Measurements from ENCODE around the gene KHDC1. TPM values are rescaled to one million over a fixed set of nuclear protein-coding genes. Genes with fewer than 3 reads are reported as not detected.
A peak's percentile ranks its signal among the peaks of the same experiment; 100 is the strongest.
"Not testable (repeated sequence)": the region's sequence is repeated elsewhere in the genome, so short reads cannot be mapped to it uniquely, and the experiment has no call there.

The KHDC1 gene
- total and polyA plus RNA-seq, 3 experiments from 2014 or later, result 2.4 to 7.1 (median 6.3) TPM

- no peaks in the 10 kb centered on the region for H3K27me3 Mint-ChIP-seq
- Histone ChIP-seq H3K36me3 (ENCODE audit: insufficient read depth, low read length) (no peaks in the 10 kb centered on the region), H3K4me1 (ENCODE audit: insufficient read depth, low read length) (no peaks in the 10 kb centered on the region), H3K27me3 (ENCODE audit: insufficient read depth, low read length, poor library complexity, severe bottlenecking) (no peaks in the 10 kb centered on the region), H3K27ac (ENCODE audit: low read depth, low read length) (no peak overlapping the region), H3K9me3 (ENCODE audit: low read length) (no peaks in the 10 kb centered on the region), H3K4me3 (ENCODE audit: low read length) (no peak overlapping the region)
- no peak overlapping the region for H3K4me3 Mint-ChIP-seq
- H3K36me3 Mint-ChIP-seq, result peaks cover 0 to 6% (median 0%) of the 10 kb centered on the region in 3 donors
- ChIA-PET CTCF (no interaction called here), POLR2A (no interaction called here)
- peak overlapping the region in 1 of 8 donors; percentile 84 for H3K27ac Mint-ChIP-seq
- DNase-seq, result peak in 1 of 5 donors; percentile 47
- H3K9me3 Mint-ChIP-seq, result no peaks in the 10 kb centered on the region
- H3K4me1 Mint-ChIP-seq, result no peaks in the 10 kb centered on the region
These were observed 36.4 kb upstream of the KHDC1 start for GRCh38 chr6:73299151-73299971.

DNA sequence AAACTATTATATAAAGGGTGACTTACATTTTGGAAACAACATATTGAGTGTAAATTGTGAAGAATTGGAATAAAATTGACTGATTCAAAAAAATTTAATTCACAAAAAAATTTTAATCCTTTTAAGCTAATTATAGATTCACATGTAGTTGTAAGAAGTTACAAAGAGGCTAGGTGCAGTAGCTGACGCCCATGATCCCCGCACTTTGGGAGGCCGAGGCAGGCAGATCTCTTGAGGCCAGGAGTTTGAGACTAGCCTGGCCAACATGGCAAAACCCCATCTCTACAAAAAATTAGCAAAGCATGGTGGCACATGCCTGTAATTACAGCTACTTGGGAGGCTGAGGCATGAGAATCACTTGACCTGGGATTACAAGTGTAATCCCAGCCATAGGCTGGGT lies 30.3 kb upstream of the KHDC1 start:
- Mint-ChIP-seq H3K4me1 (no peaks in the 10 kb centered on the region), H3K27ac (no peak overlapping the region), H3K4me3 (no peak overlapping the region), H3K9me3 (no peaks in the 10 kb centered on the region), H3K27me3 (no peaks in the 10 kb centered on the region), H3K36me3 (peaks cover 0 to 2% (median 0%) of the 10 kb centered on the region in 3 donors)
- POLR2A ChIA-PET, result no interaction called here
- Histone ChIP-seq H3K9me3 (ENCODE audit: low read length) (no peaks in the 10 kb centered on the region), H3K4me3 (ENCODE audit: low read length) (no peak overlapping the region), H3K27me3 (ENCODE audit: insufficient read depth, low read length, poor library complexity, severe bottlenecking) (no peaks in the 10 kb centered on the region), H3K27ac (ENCODE audit: low read depth, low read length) (no peak overlapping the region), H3K4me1 (ENCODE audit: insufficient read depth, low read length) (no peaks in the 10 kb centered on the region), H3K36me3 (ENCODE audit: insufficient read depth, low read length) (no peaks in the 10 kb centered on the region)
- DNase-seq, result no peak
- CTCF ChIA-PET, result interaction anchor here (1.7 kb wide), 1 partner anchor 33 kb away, joined by 4 read pairs; no protein-coding TSS in a partner anchor

- H3K4me1 Mint-ChIP-seq, result no peaks in the 10 kb centered on the region
- Histone ChIP-seq H3K4me3 (ENCODE audit: low read length) (no peak overlapping the region), H3K27me3 (ENCODE audit: insufficient read depth, low read length, poor library complexity, severe bottlenecking) (no peaks in the 10 kb centered on the region), H3K4me1 (ENCODE audit: insufficient read depth, low read length) (no peaks in the 10 kb centered on the region), H3K9me3 (ENCODE audit: low read length) (no peaks in the 10 kb centered on the region), H3K36me3 (ENCODE audit: insufficient read depth, low read length) (no peaks in the 10 kb centered on the region), H3K27ac (ENCODE audit: low read depth, low read length) (no peak overlapping the region)
- DNase-seq, result no peak
- H3K27me3 Mint-ChIP-seq, result no peaks in the 10 kb centered on the region
- ChIA-PET CTCF (interaction anchor here (1.7 kb wide), 1 partner anchor 38 kb away, joined by 3 read pairs; no protein-coding TSS in a partner anchor), POLR2A (no interaction called here)
- no peak overlapping the region for H3K4me3 Mint-ChIP-seq
- peak overlapping the region in 1 of 8 donors; percentile 61 for H3K27ac Mint-ChIP-seq
- H3K9me3 Mint-ChIP-seq, result no peaks in the 10 kb centered on the region
- no peaks in the 10 kb centered on the region for H3K36me3 Mint-ChIP-seq
These were observed 27.4 kb upstream of the KHDC1 start for GRCh38 chr6:73290435-73290834.

- ChIA-PET POLR2A (no interaction called here), CTCF (no interaction called here)
- no peaks in the 10 kb centered on the region for H3K36me3 ChIP-seq (ENCODE audit: insufficient read depth, low read length)
These were observed 23.8 kb upstream of the KHDC1 start for GRCh38 chr6:73286752-73287151.

DNA sequence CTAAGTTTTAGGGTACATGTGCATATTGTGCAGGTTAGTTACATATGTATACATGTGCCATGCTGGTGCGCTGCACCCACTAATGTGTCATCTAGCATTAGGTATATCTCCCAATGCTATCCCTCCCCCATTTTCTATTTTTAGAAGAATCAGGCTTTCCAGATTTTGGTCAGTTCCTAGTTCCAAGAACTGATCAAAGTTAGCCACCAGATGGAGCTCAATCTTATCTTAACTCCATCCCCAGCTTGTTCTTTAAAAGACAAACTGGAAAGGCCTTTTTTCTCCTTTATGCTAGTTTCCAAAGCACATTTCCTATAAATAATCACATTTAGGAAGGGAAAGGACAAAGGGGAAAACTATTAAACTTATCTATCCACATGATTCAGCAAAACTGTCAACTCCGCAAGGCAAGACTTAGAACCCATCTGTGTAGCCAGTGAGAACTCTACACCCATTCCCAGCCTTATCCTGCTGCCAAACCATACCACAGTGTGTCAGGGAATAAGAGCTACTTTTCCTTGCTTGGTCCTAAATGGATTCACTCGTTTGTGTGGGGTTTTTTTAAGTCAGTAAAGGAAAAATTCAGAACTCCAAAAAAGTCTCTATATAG lies 22.8 kb upstream of the KHDC1 start:
- Mint-ChIP-seq H3K27ac (no peak overlapping the region), H3K4me3 (no peak overlapping the region), H3K4me1 (no peaks in the 10 kb centered on the region), H3K36me3 (peaks cover 0 to 1% (median 0%) of the 10 kb centered on the region in 3 donors), H3K9me3 (no peaks in the 10 kb centered on the region), H3K27me3 (no peaks in the 10 kb centered on the region)
- H3K4me3 ChIP-seq (ENCODE audit: low read length), result no peak overlapping the region
- no peaks in the 10 kb centered on the region for H3K27me3 ChIP-seq (ENCODE audit: insufficient read depth, low read length, poor library complexity, severe bottlenecking)
- no peaks in the 10 kb centered on the region for H3K4me1 ChIP-seq (ENCODE audit: insufficient read depth, low read length)
- H3K27ac ChIP-seq (ENCODE audit: low read depth, low read length), result no peak overlapping the region
- CTCF ChIA-PET, result interaction anchor here (0.7 to 1.4 kb wide), 3 partner anchors 41 to 139 kb away, joined by 3 to 12 read pairs (median 5); no protein-coding TSS in a partner anchor
- H3K9me3 ChIP-seq (ENCODE audit: low read length), result no peaks in the 10 kb centered on the region
- DNase-seq, result no peak
- POLR2A ChIA-PET, result interaction anchor here (0.7 kb wide), 1 partner anchor 41 kb away, joined by 3 read pairs; no protein-coding TSS in a partner anchor
- H3K36me3 ChIP-seq (ENCODE audit: insufficient read depth, low read length), result no peaks in the 10 kb centered on the region

More at GRCh38 chr6:73286752-73287151, 23.8 kb upstream of the KHDC1 start:
- H3K27ac ChIP-seq (ENCODE audit: low read depth, low read length), result no peak overlapping the region
- H3K4me1 ChIP-seq (ENCODE audit: insufficient read depth, low read length), result no peaks in the 10 kb centered on the region
- H3K9me3 ChIP-seq (ENCODE audit: low read length), result no peaks in the 10 kb centered on the region
- Mint-ChIP-seq H3K4me3 (no peak overlapping the region), H3K9me3 (no peaks in the 10 kb centered on the region), H3K4me1 (no peaks in the 10 kb centered on the region), H3K27ac (no peak overlapping the region), H3K36me3 (peaks cover 0 to 1% (median 0%) of the 10 kb centered on the region in 3 donors), H3K27me3 (no peaks in the 10 kb centered on the region)
- no peak for DNase-seq
- no peak overlapping the region for H3K4me3 ChIP-seq (ENCODE audit: low read length)
- H3K27me3 ChIP-seq (ENCODE audit: insufficient read depth, low read length, poor library complexity, severe bottlenecking), result no peaks in the 10 kb centered on the region

DNA sequence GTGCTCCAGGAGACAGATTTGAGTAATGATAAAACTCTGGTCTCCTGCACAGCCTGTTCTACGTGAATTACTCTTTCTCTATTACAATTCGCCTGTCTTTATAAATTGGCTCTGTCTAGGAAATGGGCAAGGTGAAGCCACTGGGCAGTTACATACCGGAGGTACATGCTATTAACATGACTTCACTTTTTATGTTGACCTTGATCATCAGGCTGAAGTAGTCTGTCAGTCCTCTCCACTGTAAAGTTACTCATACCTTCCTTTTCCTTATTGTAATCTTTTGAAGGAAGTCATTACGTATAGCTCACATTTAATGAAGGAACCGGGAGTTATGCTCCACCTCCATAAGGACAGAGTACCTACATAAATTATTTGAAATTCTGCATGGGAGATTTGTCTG lies 19.9 kb upstream of the KHDC1 start:
- POLR2A ChIA-PET, result no interaction called here
- H3K27me3 Mint-ChIP-seq, result no peaks in the 10 kb centered on the region
- no peaks in the 10 kb centered on the region for H3K9me3 ChIP-seq (ENCODE audit: low read length)
- no peaks in the 10 kb centered on the region for H3K27me3 ChIP-seq (ENCODE audit: insufficient read depth, low read length, poor library complexity, severe bottlenecking)
- no peaks in the 10 kb centered on the region for H3K36me3 ChIP-seq (ENCODE audit: insufficient read depth, low read length)
- no peak for DNase-seq
- H3K4me1 ChIP-seq (ENCODE audit: insufficient read depth, low read length), result no peaks in the 10 kb centered on the region
- no peaks in the 10 kb centered on the region for H3K4me1 Mint-ChIP-seq
- no peak overlapping the region for H3K27ac Mint-ChIP-seq
- CTCF ChIA-PET, result interaction anchor here (0.5 kb wide), 1 partner anchor 93 kb away, joined by 3 read pairs; no protein-coding TSS in a partner anchor
- H3K4me3 Mint-ChIP-seq, result no peak overlapping the region
- peaks cover 0 to 1% (median 0%) of the 10 kb centered on the region in 3 donors for H3K36me3 Mint-ChIP-seq
- no peak overlapping the region for H3K27ac ChIP-seq (ENCODE audit: low read depth, low read length)
- no peaks in the 10 kb centered on the region for H3K9me3 Mint-ChIP-seq
- H3K4me3 ChIP-seq (ENCODE audit: low read length), result no peak overlapping the region

DNA sequence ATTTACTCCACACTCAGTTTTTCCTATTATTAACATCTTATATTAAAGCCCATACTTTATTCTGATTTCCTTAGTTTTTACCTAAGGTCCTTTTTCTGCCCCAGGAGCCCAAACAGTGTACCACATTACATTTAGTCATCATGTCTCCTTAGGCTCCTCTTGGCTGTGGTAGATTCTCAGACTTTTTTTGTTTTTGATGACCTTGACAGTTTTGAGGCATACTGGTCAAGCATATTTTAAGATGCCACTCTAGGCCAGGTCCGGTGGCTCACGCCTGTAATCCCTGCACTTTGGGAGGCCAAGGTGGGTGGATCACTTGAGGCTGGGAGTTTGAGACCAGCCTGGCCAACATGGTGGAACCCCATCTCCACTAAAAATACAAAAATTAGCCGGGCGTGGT lies 18.7 kb upstream of the KHDC1 start:
- not testable (repeated sequence) for H3K4me1 Mint-ChIP-seq

DNA sequence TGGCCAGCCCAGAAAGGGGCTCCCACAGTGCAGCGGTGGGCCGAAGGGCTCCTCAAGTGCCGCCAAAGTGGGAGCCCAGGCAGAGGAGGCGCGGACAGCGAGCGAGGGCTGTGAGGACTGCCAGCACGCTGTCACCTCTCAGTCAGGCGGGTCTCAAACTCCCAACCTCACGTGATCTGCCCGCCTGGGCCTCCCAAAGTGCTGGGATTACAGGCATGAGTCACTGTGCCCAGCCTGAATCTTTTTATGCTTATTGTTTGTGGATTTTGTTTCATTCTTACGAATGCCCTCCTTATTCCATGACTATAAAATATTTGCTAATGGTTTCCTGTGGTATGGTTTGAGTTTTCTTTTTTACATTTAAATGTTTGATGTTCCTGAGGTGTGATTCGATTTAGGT lies 6.3 kb upstream of the KHDC1 start:
- H3K27me3 ChIP-seq (ENCODE audit: insufficient read depth, low read length, poor library complexity, severe bottlenecking); H3K27ac ChIP-seq (ENCODE audit: low read depth, low read length); H3K9me3 ChIP-seq (ENCODE audit: low read length); H3K27me3 Mint-ChIP-seq; H3K9me3 Mint-ChIP-seq; DNase-seq; H3K4me3 Mint-ChIP-seq; H3K4me1 ChIP-seq (ENCODE audit: insufficient read depth, low read length); H3K4me3 ChIP-seq (ENCODE audit: low read length); POLR2A ChIA-PET; CTCF ChIA-PET; H3K27ac Mint-ChIP-seq; H3K36me3 ChIP-seq (ENCODE audit: insufficient read depth, low read length): not testable (repeated sequence)
- Mint-ChIP-seq H3K36me3 (peaks cover 0 to 23% (median 9%) of the 10 kb centered on the region in 3 donors), H3K4me1 (peaks cover 12 to 25% (median 19%) of the 10 kb centered on the region in 3 donors)

More for the DNA sequence above, 18.7 kb upstream of the KHDC1 start:
- DNase-seq; H3K9me3 ChIP-seq (ENCODE audit: low read length); H3K4me3 Mint-ChIP-seq; H3K36me3 ChIP-seq (ENCODE audit: insufficient read depth, low read length); H3K4me3 ChIP-seq (ENCODE audit: low read length); POLR2A ChIA-PET; H3K27ac ChIP-seq (ENCODE audit: low read depth, low read length); H3K27ac Mint-ChIP-seq; H3K4me1 ChIP-seq (ENCODE audit: insufficient read depth, low read length); CTCF ChIA-PET; H3K27me3 ChIP-seq (ENCODE audit: insufficient read depth, low read length, poor library complexity, severe bottlenecking); H3K9me3 Mint-ChIP-seq; H3K27me3 Mint-ChIP-seq; H3K36me3 Mint-ChIP-seq: not testable (repeated sequence)
